Spleen (tissue), 11 donors: Measurements from ENCODE around the gene YPEL4. TPM values are rescaled to one million over a fixed set of nuclear protein-coding genes. Genes with fewer than 3 reads are reported as not detected.

Experiments
- DNase-seq: peaks from one replicate; pipeline ENCODE4 v3.0.0-alpha.2; 2020
- H3K27ac ChIP-seq, 8 donors: fragments of 200-600 bp; sonication (generic) in 7 of 8; 1 replicate in 4 of 8; 2 replicates in 4 of 8; pipeline versions ENCODE4 v1.5.0 to v1.8.0; 2016 to 2021; ENCODE audit warnings: inconsistent platforms in 4 of 8, mild to moderate bottlenecking in 4 of 8, moderate library complexity in 1 of 8
- H3K27me3 ChIP-seq, 7 donors: fragments of 200-600 bp; sonication (generic) in 6 of 7; replicated peaks in 1 of 7; 1 replicate in 4 of 7; 2 replicates in 3 of 7; pipeline versions ENCODE4 v1.5.0 to v1.8.0; 2016 to 2021; ENCODE audit warnings: inconsistent platforms in 3 of 7, mild to moderate bottlenecking in 1 of 7
- H3K36me3 ChIP-seq, 6 donors: fragments of 200-600 bp; sonication (generic) in 5 of 6; 1 replicate in 4 of 6; 2 replicates in 2 of 6; pipeline versions ENCODE4 v1.5.0 to v1.8.0; 2016 to 2021; ENCODE audit warnings: inconsistent platforms in 2 of 6
- H3K4me1 ChIP-seq, 6 donors: fragments of 200-600 bp; sonication (generic) in 5 of 6; 1 replicate in 3 of 6; 2 replicates in 3 of 6; pipeline versions ENCODE4 v1.5.0 to v1.8.0; 2016 to 2021; ENCODE audit warnings: inconsistent platforms in 3 of 6
- H3K4me3 ChIP-seq, 8 donors: fragments of 200-600 bp; sonication (generic) in 7 of 8; 1 replicate in 4 of 8; 2 replicates in 4 of 8; pipeline versions ENCODE4 v1.5.0 to v1.8.0; 2016 to 2021; ENCODE audit warnings: inconsistent platforms in 4 of 8, mild to moderate bottlenecking in 4 of 8, moderate library complexity in 2 of 8
- H3K9me3 ChIP-seq, 8 donors: fragments of 200-600 bp; sonication (generic) in 7 of 8; 1 replicate in 4 of 8; 2 replicates in 4 of 8; pipeline versions ENCODE4 v1.5.0 to v1.8.0; 2016 to 2021; ENCODE audit warnings: inconsistent platforms in 4 of 8
- CTCF ChIP-seq, 11 experiments: fragments of 200-600 bp in 7 of 11; fragments of 450-650 bp in 4 of 11; sonication (generic) in 4 of 11; IDR thresholded peaks in 8 of 11; conservative IDR thresholded peaks in 3 of 11; 1 replicate in 7 of 11; 2 replicates in 4 of 11; pipeline versions ENCODE4 v1.4.0 to v1.8.0; 2016 to 2021; ENCODE audit warnings: antibody characterized with exemption in 11 of 11, inconsistent platforms in 4 of 11, mild to moderate bottlenecking in 1 of 11
- POLR2A ChIP-seq, 3 donors: fragments of 450-650 bp; IDR thresholded peaks; one replicate each; pipeline ENCODE4 v1.5.1; 2017; ENCODE audit warnings: antibody characterized with exemption in 3 of 3, mild to moderate bottlenecking in 1 of 3
- POLR2AphosphoS5 ChIP-seq, 3 donors: sonication (generic); formaldehyde crosslinking; IDR thresholded peaks; one replicate each; pipeline ENCODE4 v1.5.1; 2017; ENCODE audit warnings: antibody characterized with exemption in 3 of 3
- WGBS, 5 donors: extraction: QIAGEN DNeasy Blood & Tissue Kit in 3 of 5; methylation state at CpG; one replicate each; pipeline versions ENCODE4 v1.1.5 to v1.1.7; 2013 to 2018; 5-methylcytosine and 5-hydroxymethylcytosine counted together
- intact Hi-C: fragments of 100-400 bp; cut with DNase I; formaldehyde crosslinking; loops from one replicate; pipeline ENCODE4 v1.15.0; 2023; ENCODE audit warnings: low total_unique reads
- polyA plus RNA-seq, 3 donors: library from polyadenylated mRNA; stranded (reverse); fragments of 200-250 nt; gene quantifications; one replicate each; pipeline ENCODE4 v1.2.1, GENCODE V29; 2013
- total RNA-seq, 7 donors: library from RNA; depleted of rRNA in 3 of 7; stranded (reverse); fragments of >200 nt in 3 of 7; fragmentation: NEBNext Ultra II Directional in 4 of 7; extraction: Animal tissue kit (Norgen Biotek cat#: 25700) in 4 of 7; gene quantifications; one replicate each; pipeline versions ENCODE4 v1.1.0 to v1.2.1, GENCODE V29; 2016 to 2021
- donor health status: healthy with polysubstance abuse.
- donor health status: DM: no; HTN: no; CAD: no; lungs with moderate emphysema.
- donor health status: DM: no; HTN: no; CAD: no.
- donor health status: Bipolar disorder and iron deficiency.
- donor health status: healthy.
- donor health status: DM: no; HTN: no; CAD: no.
- donor health status: DM: yes; HTN: yes; CAD: no.

Gene YPEL4
- total and polyA plus RNA-seq, 10 donors = 0.63 to 8.3 (median 1.9) TPM

DNA sequence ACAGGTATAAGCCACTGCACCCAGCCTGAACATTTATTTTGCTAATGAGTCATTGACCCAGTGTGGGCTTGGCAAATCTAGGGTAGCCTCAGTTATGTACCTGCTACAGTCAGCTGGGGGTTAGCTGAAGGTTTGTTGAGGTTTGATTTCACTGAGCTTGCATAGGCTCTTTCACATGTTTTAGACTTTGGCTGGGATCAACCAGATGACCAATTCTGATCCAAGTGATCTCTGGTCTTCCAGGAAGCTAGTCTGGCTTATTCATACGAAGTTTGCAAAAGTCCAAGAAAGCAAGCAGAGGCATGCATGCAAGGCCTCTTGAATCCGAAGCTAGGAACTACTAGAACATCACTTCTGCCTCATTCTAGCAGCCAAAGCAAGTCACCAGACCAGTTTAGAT is 31.3 kb downstream of the YPEL4 start:
- no peak for DNase-seq
- intact Hi-C loops = no loop called here
- no peaks in the 10 kb centered on the region for H3K4me1 ChIP-seq
- no peak overlapping the region for H3K4me3 ChIP-seq
- H3K27ac ChIP-seq = no peak overlapping the region
- no peaks in the 10 kb centered on the region for H3K27me3 ChIP-seq
- WGBS, 5 donors = 84 to 92% (median 90%) methylated on average over 2 of the region's 2 CpGs
- peaks cover 0 to 38% (median 11%) of the 10 kb centered on the region in 6 donors for H3K36me3 ChIP-seq
- peaks cover 0 to 25% (median 17%) of the 10 kb centered on the region in 8 donors for H3K9me3 ChIP-seq
- TF ChIP-seq POLR2A (IDR thresholded peaks at IDR 0.05) (no peak), POLR2AphosphoS5 (IDR thresholded peaks at IDR 0.05) (no peak)

GRCh38 chr11:57616595-57616994 is 33.1 kb downstream of the YPEL4 start:
- intact Hi-C loops = no loop called here
- H3K9me3 ChIP-seq = peaks cover 0 to 25% (median 17%) of the 10 kb centered on the region in 8 donors
- no peak overlapping the region for H3K27ac ChIP-seq
- H3K4me1 ChIP-seq = no peaks in the 10 kb centered on the region
- 56 to 88% (median 79%) methylated on average over 3 of the region's 3 CpGs for WGBS, 5 donors
- peaks cover 0 to 57% (median 16%) of the 10 kb centered on the region in 6 donors for H3K36me3 ChIP-seq
- no peak overlapping the region for H3K4me3 ChIP-seq
- no peaks in the 10 kb centered on the region for H3K27me3 ChIP-seq
- no peak for DNase-seq
- TF ChIP-seq POLR2A (IDR thresholded peaks at IDR 0.05) (no peak), CTCF (IDR thresholded peaks at IDR 0.05 in 8 of 11, conservative IDR thresholded peaks at IDR 0.05 in 3 of 11) (no peak), POLR2AphosphoS5 (IDR thresholded peaks at IDR 0.05) (no peak)

GRCh38 chr11:57615308-57615707 is 34.4 kb downstream of the YPEL4 start:
- Histone ChIP-seq H3K36me3 (peaks cover 0 to 68% (median 16%) of the 10 kb centered on the region in 6 donors), H3K27ac (no peak overlapping the region), H3K4me1 (no peaks in the 10 kb centered on the region), H3K27me3 (no peaks in the 10 kb centered on the region), H3K9me3 (peaks cover 0 to 18% (median 13%) of the 10 kb centered on the region in 8 donors), H3K4me3 (no peak overlapping the region)
- intact Hi-C loops = no loop called here
- WGBS, 5 donors = 60 to 94% (median 87%) methylated on average over 1 of the region's 1 CpG
- DNase-seq = no peak
- TF ChIP-seq POLR2A (IDR thresholded peaks at IDR 0.05) (no peak), POLR2AphosphoS5 (IDR thresholded peaks at IDR 0.05) (no peak), CTCF (IDR thresholded peaks at IDR 0.05 in 8 of 11, conservative IDR thresholded peaks at IDR 0.05 in 3 of 11) (no peak)

GRCh38 chr11:57614234-57614772 is 35.4 kb downstream of the YPEL4 start:
- TF ChIP-seq POLR2AphosphoS5 (IDR thresholded peaks at IDR 0.05) (no peak), POLR2A (IDR thresholded peaks at IDR 0.05) (no peak), CTCF (IDR thresholded peaks at IDR 0.05 in 8 of 11, conservative IDR thresholded peaks at IDR 0.05 in 3 of 11) (no peak)

More at GRCh38 chr11:57614234-57614772, 35.4 kb downstream of the YPEL4 start:
- Histone ChIP-seq H3K27ac (no peak overlapping the region), H3K4me1 (no peaks in the 10 kb centered on the region), H3K27me3 (no peaks in the 10 kb centered on the region), H3K9me3 (peaks cover 0 to 8% (median 3%) of the 10 kb centered on the region in 8 donors), H3K36me3 (peaks cover 0 to 65% (median 16%) of the 10 kb centered on the region in 6 donors), H3K4me3 (no peak overlapping the region)
- intact Hi-C loops = no loop called here
- DNase-seq = no peak
- 77 to 90% (median 83%) methylated on average over 9 to 10 of the region's 10 CpGs for WGBS, 5 donors
